22Rv1 (cell line): Measurements from ENCODE around the gene NOC3L.

ENCODE experiments used
- CTCF ChIP-seq: fragments of 450-650 bp; IDR thresholded peaks from 2 replicates; pipeline ENCODE4 v1.5.1; 2017; ENCODE audit warnings: mild to moderate bottlenecking
- ZFX ChIP-seq: fragments of 450-650 bp; IDR thresholded peaks from 2 replicates; pipeline ENCODE4 v1.6.1; 2017; ENCODE audit warnings: antibody characterized with exemption, borderline replicate concordance

DNA sequence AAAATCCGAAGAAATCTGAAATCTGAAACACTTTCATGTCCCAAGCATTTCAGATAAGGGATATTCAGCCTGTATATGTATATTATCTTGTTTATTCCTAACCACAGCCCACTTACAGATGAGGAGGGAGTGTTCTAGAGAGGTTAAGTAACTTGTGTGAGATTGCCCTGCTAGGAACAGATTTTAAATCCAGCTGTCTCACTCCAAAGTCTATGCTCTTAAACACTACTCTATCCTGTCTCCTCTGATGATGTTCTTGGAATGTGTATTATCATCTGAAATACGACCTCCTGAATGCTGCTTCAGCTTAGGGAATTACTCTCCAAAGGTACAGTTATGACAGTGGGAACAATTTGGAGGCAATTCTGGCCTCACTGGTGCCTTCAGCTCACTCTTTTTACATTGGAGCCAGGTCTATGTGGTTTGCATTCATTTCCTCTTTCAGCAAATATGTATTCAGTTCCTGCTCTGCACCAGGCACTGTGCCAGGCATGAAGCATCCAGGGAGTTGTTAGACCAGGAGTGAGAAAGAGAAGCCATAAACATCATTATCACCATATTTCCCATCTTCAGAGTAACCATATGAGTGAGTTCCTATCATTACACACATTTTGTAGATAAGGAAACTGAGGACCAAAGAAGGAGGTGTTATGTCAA, 70.2 kb downstream of the NOC3L start:
- TF ChIP-seq CTCF (no peak), ZFX (no peak)
